GM19043 (cell line): ENCODE measurements around the gene FBRSL1.
"Not testable (repeated sequence)": the region's sequence is repeated elsewhere in the genome, so short reads cannot be mapped to it uniquely, and the experiment has no call there.

Experiments used
- ATAC-seq: cut with Tn5 transposase; IDR thresholded peaks from one replicate; pipeline ENCODE4 v1.9.1; 2021; ENCODE audit warnings: low read depth; ENCODE audit not compliant: unreplicated experiment

The FBRSL1 gene

GRCh38 chr12:132453361-132454192 is 36.4 kb upstream of the FBRSL1 start:
- ATAC-seq, result no peak

- ATAC-seq, result no peak
Observed at GRCh38 chr12:132454193-132454932, 35.6 kb upstream of the FBRSL1 start.

- no peak for ATAC-seq
Observed at GRCh38 chr12:132454933-132455418, 35.0 kb upstream of the FBRSL1 start.

GRCh38 chr12:132455565-132455964 is 34.4 kb upstream of the FBRSL1 start:
- no peak for ATAC-seq

- ATAC-seq, result no peak
Observed at GRCh38 chr12:132456186-132456943, 33.6 kb upstream of the FBRSL1 start.

GRCh38 chr12:132456944-132457495 is 32.9 kb upstream of the FBRSL1 start:
- ATAC-seq, result no peak

- ATAC-seq, result no peak
Observed at GRCh38 chr12:132458441-132458840, 31.5 kb upstream of the FBRSL1 start.

GRCh38 chr12:132458846-132459641 is 30.9 kb upstream of the FBRSL1 start:
- no peak for ATAC-seq

- no peak for ATAC-seq
Observed at GRCh38 chr12:132460571-132460970, 29.4 kb upstream of the FBRSL1 start.

GRCh38 chr12:132461526-132461925 is 28.4 kb upstream of the FBRSL1 start:
- no peak for ATAC-seq

- no peak for ATAC-seq
Observed at GRCh38 chr12:132462788-132463187, 27.2 kb upstream of the FBRSL1 start.

- ATAC-seq, result not testable (repeated sequence)
Observed at GRCh38 chr12:132463284-132463924, 26.5 kb upstream of the FBRSL1 start.

GRCh38 chr12:132464304-132464703 is 25.6 kb upstream of the FBRSL1 start:
- not testable (repeated sequence) for ATAC-seq

GRCh38 chr12:132464820-132465219 is 25.1 kb upstream of the FBRSL1 start:
- no peak for ATAC-seq

- no peak for ATAC-seq
Observed at GRCh38 chr12:132465269-132466190, 24.4 kb upstream of the FBRSL1 start.

- no peak for ATAC-seq
Observed at GRCh38 chr12:132466241-132467201, 23.4 kb upstream of the FBRSL1 start.

GRCh38 chr12:132467511-132467910 is 22.4 kb upstream of the FBRSL1 start:
- no peak for ATAC-seq
